ENCODE data around the gene GPRC5C.

The GPRC5C gene

DNA sequence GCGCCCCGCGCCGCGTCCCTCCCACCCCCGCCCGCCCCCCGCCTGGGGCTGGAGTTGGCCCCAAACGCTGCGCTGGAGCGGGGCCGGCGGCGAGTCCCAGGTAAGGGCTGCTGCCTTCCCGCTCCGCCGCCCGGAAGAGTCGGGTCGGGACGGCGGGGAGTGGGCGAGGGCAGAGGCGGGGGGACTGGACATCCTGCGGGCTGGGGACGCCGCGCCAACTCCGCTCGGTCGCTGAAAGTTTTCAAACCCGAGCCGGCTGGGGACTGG lies 469 bp downstream of the GPRC5C start:
- in situ Hi-C loops (cut with MboI; ENCODE audit: low sequenced_read_pairs): no loop called here

DNA sequence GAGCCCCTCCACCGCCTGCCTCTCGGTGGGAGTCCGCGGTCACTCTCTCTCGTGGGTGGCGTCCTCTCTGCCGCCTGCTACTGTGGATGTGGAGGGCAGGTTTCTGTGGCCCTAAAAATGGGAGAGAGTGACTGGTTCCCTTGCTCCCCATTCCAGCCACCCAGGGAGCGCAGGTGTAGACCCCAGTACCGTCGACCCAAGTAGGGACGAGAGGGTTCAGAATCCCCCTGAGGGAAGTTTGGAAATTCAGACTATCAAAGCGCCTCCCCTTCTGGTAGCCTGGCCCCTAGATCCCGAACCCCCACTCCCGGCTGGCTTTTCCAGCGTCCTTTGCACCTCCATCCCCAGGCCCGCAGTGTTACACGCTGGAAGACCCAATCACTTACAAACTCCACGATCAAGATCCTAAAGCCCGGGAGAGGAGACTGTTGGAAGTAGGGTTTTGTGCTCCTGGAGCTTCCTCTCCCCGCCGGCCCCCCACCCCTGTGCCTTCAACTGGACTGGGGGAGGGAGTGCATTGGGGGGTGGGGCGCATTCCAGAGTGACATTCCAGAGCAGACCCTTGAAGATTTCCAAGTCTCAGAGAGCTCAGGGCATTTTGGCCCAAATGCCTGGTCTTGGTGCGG lies 991 bp downstream of the GPRC5C start:
- in situ Hi-C loops (cut with MboI; ENCODE audit: low sequenced_read_pairs): no loop called here

DNA sequence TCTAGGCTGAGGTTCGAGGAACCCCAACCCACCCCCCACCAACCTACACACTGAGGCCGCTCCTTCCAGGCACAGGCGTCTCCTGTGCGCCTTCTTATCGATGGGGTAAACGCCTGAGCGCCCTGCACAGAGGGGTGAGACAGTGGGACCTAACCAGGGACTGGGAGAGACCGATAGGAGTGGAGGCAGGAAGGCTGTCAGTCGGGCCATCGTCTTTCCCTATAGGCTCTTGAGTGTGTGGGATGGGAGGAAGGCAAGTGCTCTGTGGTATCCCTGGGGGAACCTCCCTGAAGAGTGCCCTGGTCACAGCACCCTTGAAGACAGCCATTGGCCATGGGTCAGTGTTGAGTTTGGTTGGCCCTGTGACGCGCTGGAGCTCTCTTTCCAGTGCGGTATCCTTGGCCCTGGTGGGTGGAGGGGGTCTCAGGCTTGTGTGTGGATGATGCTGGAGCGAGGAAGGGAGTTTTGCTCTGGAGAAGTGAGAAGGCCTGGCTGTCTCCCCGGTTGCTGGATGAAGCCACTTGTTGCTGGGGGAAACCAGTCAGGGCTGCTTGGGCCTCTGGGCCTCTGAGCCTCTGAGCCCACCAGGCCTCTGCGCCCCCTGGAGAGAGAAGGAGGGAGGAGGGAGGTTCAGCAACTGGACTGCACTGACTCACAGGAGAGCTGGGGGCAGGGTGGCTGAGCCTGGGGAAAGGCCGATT lies 1.7 kb downstream of the GPRC5C start:
- in situ Hi-C loops (cut with MboI; ENCODE audit: low sequenced_read_pairs): no loop called here

DNA sequence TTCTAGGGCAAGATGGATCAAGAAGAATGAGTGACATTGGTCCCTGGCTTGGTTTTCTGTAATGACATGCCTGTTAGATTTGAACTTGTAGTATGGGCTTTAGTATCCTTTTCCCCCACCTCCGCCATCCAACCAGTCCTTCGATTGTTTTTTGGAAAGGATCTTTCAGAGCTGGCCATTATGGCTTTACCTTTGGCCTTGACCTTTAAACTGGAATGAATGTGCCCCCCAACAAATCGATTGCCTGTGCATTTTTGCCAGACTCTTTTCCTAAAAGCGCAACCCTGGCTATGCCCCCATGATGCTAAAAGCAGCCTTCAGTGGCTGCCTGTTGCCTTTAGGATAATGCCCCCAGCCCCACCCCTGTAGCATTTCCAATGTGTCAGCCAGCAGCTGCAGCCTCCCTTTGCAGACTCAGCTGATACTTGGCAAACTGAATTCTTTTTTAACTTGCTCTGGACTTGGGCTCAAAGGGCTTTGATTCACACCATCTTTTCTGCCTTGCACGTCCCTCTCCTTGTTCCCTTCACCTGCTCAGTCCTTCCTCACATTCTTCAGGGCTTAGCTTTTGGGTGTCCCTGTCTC lies 4.0 kb downstream of the GPRC5C start:
- in situ Hi-C loops (cut with MboI; ENCODE audit: low sequenced_read_pairs): no loop called here

DNA sequence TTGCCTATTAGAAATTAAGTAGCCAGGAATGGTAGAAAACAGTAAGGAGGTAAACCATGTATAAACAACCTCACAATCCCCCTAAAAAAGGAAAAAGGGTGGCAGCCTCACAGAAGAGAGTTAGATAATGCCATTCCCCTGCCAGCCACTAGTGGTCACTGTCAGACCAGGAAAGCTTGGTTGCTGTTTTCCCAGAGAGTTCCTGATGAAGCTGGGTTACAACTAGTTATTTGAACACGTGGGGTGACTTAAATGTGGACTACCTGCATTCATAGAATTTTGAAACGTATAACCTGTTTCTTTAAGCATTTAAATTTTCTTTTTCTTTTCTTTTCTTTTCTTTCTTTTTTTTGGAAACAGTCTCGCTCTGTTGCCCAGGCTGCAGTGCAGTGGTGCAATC lies 5.8 kb downstream of the GPRC5C start:
- in situ Hi-C loops (cut with MboI; ENCODE audit: low sequenced_read_pairs): no loop called here

DNA sequence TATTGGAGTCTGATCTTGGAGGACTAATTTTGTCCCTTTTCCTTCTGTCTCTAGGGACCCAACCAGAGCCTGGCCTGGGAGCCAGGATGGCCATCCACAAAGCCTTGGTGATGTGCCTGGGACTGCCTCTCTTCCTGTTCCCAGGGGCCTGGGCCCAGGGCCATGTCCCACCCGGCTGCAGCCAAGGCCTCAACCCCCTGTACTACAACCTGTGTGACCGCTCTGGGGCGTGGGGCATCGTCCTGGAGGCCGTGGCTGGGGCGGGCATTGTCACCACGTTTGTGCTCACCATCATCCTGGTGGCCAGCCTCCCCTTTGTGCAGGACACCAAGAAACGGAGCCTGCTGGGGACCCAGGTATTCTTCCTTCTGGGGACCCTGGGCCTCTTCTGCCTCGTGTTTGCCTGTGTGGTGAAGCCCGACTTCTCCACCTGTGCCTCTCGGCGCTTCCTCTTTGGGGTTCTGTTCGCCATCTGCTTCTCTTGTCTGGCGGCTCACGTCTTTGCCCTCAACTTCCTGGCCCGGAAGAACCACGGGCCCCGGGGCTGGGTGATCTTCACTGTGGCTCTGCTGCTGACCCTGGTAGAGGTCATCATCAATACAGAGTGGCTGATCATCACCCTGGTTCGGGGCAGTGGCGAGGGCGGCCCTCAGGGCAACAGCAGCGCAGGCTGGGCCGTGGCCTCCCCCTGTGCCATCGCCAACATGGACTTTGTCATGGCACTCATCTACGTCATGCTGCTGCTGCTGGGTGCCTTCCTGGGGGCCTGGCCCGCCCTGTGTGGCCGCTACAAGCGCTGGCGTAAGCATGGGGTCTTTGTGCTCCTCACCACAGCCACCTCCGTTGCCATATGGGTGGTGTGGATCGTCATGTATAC lies 8.0 kb downstream of the GPRC5C start:
- in situ Hi-C loops (cut with MboI; ENCODE audit: low sequenced_read_pairs): no loop called here

DNA sequence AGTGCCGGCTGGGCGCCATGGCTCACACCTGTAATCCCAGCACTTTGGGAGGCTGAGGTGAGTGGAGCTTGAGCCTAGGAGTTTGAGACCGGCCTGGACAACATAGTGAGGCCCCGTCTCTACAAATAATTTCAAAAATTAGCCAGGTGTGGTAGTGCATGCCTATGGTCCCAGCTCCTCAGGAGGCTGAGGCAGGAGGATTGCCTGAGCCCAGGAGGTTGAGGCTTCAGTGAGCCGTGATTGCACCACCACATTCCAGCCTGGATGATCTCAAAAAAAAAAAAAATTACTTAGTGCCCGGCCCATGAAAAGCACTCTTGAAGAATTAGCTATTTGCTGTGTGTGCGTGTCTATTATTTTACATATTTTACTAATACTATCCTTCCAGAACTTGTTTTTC lies 9.6 kb downstream of the GPRC5C start:
- in situ Hi-C loops (cut with MboI; ENCODE audit: low sequenced_read_pairs): no loop called here

DNA sequence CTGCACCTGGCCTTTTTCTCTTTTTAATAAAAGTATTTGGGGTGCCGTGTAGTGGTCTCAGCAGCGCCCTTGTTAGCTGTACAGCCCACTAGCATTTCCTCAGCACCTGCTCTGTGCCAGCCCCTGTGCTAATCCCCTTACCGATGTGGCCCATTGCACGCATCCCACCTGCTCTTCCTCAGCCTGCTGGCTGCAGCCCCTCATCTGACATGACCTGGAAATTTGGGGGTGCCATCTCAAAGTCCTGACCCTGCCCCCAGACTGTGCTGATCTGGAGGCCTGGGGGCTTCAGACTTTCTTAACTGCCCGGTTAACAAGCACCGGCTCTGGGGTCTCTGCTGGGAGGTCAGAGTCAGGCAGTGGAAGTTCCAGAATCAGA lies 10.4 kb downstream of the GPRC5C start:
- in situ Hi-C loops (cut with MboI; ENCODE audit: low sequenced_read_pairs): no loop called here

DNA sequence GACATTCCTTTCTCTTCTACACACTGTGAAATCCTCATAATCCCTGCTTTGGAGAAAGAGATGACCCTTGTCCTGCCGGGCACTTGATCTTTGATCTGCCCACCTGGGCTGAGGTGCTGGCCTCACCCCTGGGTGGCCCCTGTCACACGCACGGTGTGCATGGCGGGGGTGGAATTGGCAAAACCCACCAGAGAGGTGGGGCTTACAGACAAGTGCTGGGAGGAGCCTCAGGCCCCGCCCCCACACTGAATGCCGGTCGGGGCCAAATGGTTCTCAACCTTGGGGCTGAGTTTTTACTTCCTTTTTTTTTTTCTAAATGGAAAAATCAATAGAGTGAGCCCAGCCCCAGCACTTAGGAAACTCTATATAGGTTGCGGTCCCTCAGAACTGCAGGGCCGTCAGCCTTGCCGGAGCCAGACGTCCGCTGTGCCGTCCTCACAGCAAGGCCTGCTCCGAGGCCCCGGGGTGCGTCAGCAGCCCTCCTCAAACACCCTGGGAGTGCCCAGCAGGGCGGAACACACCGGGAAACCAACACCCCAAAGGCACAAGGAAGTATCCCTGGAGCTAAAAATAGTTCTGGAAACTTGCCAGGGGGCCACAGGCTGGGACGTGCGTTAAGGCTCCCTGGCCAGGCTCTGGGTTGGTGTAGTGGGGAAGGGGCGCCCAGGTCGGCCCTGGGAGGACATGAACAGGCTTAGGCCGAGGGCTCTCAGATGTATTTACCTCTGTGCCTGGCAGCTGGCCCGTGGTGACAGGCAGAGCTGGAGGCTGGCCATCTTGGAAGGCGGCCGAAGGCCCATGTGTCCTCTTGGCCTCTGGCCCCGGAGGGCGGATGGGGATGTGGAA lies 11.0 kb downstream of the GPRC5C start:
- in situ Hi-C loops (cut with MboI; ENCODE audit: low sequenced_read_pairs): no loop called here

DNA sequence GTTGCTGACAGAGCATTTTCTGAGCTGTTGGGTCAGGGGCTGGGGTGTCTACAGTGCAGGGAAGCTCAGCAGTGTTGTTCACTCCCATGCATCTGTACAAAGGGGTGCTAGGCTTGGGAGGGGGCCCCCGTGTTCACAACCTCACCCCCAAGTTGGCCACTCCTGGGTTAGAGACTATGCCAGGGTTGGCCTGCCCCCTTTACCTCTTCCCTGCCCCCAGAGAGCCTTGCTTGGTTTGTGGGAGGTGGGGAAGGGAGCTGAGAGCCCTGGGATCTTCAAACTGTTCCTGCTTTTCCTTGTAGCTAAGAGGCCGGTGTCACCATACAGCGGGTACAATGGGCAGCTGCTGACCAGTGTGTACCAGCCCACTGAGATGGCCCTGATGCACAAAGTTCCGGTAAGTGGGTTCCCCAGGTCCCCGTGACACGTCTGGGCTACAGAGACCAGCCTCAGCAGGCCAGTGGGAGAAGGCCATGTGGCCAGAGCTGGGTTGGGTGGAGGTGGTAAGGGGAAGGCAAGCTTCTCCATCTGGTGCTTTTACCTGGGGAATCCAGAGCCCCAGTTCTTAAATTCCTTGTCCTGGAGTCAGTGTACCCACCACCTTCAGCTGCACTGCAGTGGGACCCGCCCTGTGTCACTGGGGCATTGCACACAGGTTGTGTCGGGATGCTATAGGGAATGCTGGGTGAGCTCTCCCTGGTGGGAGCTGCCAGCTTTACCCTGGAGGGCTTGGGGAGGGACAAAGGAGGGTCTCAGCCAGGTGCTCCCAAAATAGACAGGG lies 11.8 kb downstream of the GPRC5C start:
- in situ Hi-C loops (cut with MboI; ENCODE audit: low sequenced_read_pairs): no loop called here

DNA sequence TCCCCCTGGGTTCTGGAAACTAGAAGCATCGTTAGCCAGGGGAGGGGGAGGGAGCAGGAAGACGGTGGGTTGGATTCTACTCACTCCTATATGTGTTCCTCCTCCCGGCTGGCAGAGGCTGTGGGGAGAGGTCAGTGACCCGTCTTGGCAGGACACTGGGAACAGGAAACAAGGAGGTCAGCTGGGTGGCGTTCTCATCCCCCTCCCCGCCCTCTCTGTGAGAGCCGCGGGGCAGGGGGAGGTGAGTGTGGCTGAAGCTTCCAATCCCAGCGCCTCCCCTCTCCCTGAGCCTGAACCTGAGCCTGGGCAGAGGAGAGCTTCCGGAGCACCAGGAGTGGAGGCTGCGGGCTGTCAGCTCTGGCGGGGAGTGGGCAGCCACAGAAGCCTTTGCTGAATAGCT lies 12.5 kb downstream of the GPRC5C start:
- in situ Hi-C loops (cut with MboI; ENCODE audit: low sequenced_read_pairs): no loop called here

DNA sequence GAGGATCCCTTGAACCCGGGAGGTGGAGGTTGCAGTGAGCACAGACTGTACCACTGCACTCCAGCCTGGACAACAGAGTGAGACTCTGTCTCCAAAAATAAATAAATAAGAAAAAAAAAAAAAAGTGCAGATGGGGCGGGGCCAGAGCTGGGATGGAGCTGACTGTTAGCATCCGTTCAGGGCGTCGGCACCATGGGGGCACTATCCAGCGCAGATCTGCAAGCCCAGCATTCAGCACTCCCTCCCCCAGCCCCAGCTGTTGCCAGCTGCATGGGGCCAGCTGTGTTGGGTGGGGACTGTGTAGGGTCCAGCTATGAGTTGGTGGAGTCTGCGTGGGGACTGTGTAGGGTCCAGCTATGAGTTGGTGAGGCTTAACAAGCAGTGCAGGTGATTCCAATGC lies 13.3 kb downstream of the GPRC5C start:
- in situ Hi-C loops (cut with MboI; ENCODE audit: low sequenced_read_pairs): no loop called here

DNA sequence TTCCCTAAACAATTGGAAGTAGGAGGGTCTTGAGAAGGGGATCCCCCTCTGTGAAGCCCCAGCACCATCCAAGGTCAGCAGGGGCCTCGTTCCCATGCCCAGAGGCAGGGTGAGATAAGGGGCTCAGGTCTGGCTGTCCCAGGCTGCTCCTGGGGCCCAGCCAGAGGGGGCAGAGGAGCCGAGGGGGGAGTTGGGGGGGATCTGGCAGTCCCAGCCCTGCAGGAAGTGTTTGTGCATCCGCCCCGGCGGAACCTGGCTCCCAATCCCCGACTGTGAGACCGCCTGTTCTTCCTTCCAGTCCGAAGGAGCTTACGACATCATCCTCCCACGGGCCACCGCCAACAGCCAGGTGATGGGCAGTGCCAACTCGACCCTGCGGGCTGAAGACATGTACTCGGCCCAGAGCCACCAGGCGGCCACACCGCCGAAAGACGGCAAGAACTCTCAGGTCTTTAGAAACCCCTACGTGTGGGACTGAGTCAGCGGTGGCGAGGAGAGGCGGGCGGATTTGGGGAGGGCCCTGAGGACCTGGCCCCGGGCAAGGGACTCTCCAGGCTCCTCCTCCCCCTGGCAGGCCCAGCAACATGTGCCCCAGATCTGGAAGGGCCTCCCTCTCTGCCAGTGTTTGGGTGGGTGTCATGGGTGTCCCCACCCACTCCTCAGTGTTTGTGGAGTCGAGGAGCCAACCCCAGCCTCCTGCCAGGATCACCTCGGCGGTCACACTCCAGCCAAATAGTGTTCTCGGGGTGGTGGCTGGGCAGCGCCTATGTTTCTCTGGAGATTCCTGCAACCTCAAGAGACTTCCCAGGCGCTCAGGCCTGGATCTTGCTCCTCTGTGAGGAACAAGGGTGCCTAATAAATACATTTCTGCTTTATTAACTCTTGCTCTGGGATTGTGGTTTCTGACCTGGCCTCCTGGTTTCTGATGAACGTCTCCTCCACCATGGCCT lies 14.9 kb downstream of the GPRC5C start:
- in situ Hi-C loops (cut with MboI; ENCODE audit: low sequenced_read_pairs): no loop called here

DNA sequence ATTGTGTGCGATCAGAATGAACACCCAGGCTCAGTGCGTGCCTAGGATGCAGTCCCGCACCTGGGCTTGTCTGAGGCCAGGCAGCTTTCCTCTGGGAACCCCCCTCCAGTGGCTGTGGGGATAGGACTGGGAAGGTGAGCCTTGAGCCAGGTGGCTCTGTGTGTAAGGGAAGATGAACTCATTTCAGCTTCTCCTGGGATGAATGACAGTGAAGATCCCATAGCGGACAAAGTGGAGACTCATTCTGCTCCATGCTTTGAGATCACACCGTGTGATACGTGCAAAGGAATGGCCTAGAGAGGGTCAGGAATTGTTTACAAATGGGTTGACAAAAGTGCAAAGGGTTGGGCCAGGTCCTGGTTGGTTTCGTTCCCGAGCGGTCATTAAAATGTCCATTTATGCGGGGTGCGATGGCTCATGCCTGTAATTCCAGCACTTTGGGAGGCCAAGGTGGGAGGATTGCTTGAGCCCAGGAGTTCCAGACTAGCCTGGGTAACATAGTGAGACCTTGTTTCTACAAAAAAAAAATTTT lies 15.8 kb downstream of the GPRC5C start:
- in situ Hi-C loops (cut with MboI; ENCODE audit: low sequenced_read_pairs): no loop called here

DNA sequence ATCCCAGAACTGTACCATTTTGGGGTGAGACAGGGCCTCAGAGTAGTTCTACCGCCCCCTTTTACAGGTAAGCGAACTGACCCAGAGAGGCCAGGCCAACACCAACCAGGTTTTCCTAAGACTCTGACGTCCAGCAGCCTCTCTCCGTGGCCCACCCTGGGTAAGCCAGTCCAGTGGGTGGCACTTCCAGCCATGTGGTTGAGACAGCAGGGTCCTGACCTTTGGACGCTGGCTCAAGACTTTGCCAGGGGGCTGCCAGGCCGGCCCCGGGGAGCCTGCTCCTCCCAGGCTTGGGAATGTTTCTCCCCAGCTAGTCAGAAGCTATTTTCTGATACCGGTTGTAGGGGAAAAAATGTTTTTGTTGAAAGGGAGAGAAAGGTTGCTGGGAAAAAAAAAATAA lies 16.9 kb downstream of the GPRC5C start:
- in situ Hi-C loops (cut with MboI; ENCODE audit: low sequenced_read_pairs): no loop called here

DNA sequence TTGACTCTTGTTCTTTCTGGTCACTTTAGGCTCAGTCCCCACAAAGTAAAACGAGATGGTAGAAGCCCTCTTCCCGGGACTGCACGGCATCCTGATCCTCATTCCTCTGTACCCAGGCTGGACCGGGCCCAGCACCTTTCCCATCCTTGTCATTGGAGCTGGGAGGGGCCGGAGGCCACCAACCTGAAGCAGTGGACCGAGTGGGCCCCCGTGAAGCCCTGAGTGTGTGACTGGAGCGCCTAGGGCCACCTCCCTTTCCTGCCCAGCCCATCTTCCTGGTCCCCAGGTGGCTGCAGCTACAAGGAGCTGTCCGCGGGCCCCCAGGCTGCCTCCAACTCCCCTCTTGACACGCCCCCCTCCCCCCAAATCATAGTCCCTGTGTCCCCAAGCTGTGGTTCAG lies 17.4 kb downstream of the GPRC5C start:
- in situ Hi-C loops (cut with MboI; ENCODE audit: low sequenced_read_pairs): no loop called here

DNA sequence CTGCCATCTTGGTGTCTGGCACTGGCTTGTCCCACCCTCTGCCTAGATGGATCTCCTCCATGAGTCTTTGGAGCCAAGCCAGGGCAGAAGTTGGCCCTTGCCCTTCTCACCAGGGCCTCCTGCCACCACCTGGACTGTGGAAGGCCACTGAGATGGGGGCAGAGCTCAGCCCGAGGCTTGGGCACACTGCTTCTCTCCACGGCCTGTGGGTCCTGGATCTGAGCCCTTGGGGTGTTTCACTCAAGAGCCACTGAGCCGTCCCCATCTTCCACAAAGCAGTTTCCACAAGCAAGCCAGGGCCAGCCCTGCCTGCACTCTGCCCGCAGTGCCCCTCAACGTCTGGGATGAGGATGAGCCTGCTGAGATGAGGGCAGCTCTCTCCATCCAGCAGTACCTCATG lies 17.9 kb downstream of the GPRC5C start:
- in situ Hi-C loops (cut with MboI; ENCODE audit: low sequenced_read_pairs): no loop called here

DNA sequence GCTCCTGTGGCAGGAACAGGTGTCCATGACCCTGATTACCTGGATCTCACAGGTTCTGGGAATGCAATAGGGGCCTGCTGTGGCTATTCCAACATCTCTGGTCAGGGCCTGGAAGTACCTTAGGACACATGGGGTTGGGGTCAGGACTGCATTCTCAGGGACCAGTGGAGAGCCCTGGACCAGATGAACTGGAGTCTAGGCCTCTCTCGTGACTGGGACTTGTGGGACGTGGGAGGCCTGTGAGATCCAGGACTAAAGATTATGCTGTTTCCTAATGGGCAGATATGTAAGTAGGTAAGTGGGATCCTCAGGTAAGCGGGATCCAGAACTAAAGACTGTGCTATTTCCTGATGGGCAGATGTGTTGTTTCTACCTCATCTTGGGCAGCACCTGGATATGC lies 18.3 kb downstream of the GPRC5C start:
- in situ Hi-C loops (cut with MboI; ENCODE audit: low sequenced_read_pairs): no loop called here

DNA sequence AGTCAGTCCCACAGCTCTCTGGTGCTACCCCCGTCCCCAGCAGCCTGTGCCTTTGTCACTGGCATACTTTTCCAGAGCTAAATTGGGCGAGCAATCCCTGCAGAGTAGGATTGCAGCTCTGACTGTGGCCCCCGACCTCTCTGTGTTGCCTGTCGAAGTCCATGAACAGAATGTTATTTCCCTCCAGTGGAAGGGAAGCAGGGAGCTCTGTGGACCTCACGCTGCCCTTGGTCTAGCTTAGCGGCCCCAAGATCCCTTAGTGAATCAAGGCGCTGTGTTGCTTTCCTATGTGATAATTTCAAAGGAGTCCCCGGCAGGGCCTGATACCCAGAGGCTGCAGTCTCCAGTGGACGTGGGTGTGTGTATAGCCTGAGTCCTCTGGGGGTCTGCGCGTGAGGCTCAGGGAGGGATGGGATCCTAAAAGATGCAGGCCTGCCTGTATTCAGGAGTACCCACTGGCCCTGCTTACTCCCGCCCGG lies 19.1 kb downstream of the GPRC5C start:
- in situ Hi-C loops (cut with MboI; ENCODE audit: low sequenced_read_pairs): no loop called here

All from HL-60/S4 treated with phorbol 12-myristate 13-acetate at 8.2 ng/mL for 4 days and 3 days (cell line).